Ovary (tissue), 9 donors: Measurements from ENCODE around the gene RGS6. TPM values are rescaled to one million over a fixed set of nuclear protein-coding genes. Genes with fewer than 3 reads are reported as not detected.

Experiments used
- DNase-seq, 5 donors: peaks; one replicate each; pipeline ENCODE4 v3.0.0-alpha.2; 2019 to 2020
- H3K27ac ChIP-seq, 2 donors: fragments of 200-600 bp; one replicate each; pipeline versions ENCODE4 v1.5.1 to v1.8.0; 2019 to 2022
- H3K27me3 ChIP-seq: fragments of 200-600 bp; one replicate; pipeline ENCODE4 v1.8.0; 2022
- H3K36me3 ChIP-seq: fragments of 200-600 bp; sonication (generic); one replicate; pipeline ENCODE4 v1.5.1; 2019
- H3K4me1 ChIP-seq: one replicate; pipeline ENCODE4 v1.8.1; 2013; ENCODE audit warnings: mild to moderate bottlenecking, moderate library complexity; ENCODE audit not compliant: insufficient read depth
- H3K4me3 ChIP-seq: fragments of 200-600 bp; sonication (generic); one replicate; pipeline ENCODE4 v1.5.1; 2017
- H3K9me3 ChIP-seq, 2 donors: fragments of 200-600 bp in 1 of 2; sonication (generic) in 1 of 2; one replicate each; pipeline versions ENCODE4 v1.5.1 to v1.8.1; 2013 to 2019; ENCODE audit warnings: mild to moderate bottlenecking in 1 of 2, moderate library complexity in 1 of 2
- EP300 ChIP-seq: sonication (generic); formaldehyde crosslinking; IDR thresholded peaks from one replicate; pipeline ENCODE4 v1.6.1; 2017; ENCODE audit warnings: antibody characterized with exemption
- POLR2A ChIP-seq: fragments of 450-650 bp; IDR thresholded peaks from one replicate; pipeline ENCODE4 v1.6.1; 2017; ENCODE audit warnings: antibody characterized with exemption, mild to moderate bottlenecking, moderate library complexity
- WGBS, 3 donors: extraction: QIAGEN DNeasy Blood & Tissue Kit in 1 of 3; methylation state at CpG; one replicate each; pipeline versions ENCODE4 v1.1.5 to v1.1.7; 2013 to 2017; 5-methylcytosine and 5-hydroxymethylcytosine counted together
- intact Hi-C, 4 donors: fragments of 100-400 bp; cut with DNase I; formaldehyde crosslinking; loops; one replicate each; pipeline versions ENCODE4 v1.11.0 to v1.15.1; 2022 to 2023
- polyA plus RNA-seq, 2 donors: library from polyadenylated mRNA; stranded (reverse); fragments of 200-250 nt in 1 of 2; fragments of 350-450 nt in 1 of 2; fragmentation: Illumina TruSeq in 1 of 2; extraction: RNeasy Lipid Tissue Mini Kit (QIAGEN cat#74804) in 1 of 2; gene quantifications; one replicate each; pipeline ENCODE4 v1.2.3, GENCODE V29; 2013 to 2014
- total RNA-seq, 7 donors: library from RNA; depleted of rRNA in 2 of 7; stranded (reverse); fragments of >200 nt in 2 of 7; fragmentation: NEBNext Ultra II Directional in 3 of 7; extraction: Animal tissue kit (Norgen Biotek cat#: 25700) in 3 of 7; gene quantifications; one replicate each; pipeline versions ENCODE4 v1.1.0 to v1.2.4, GENCODE V29; 2016 to 2023
- TF ChIP-seq, protein P1 (sequence below), 3 donors: fragments of 450-650 bp in 2 of 3; fragments of 200-600 bp in 1 of 3; IDR thresholded peaks; one replicate each; pipeline versions ENCODE4 v1.5.1 to v1.8.0; 2016 to 2022; ENCODE audit warnings: antibody characterized with exemption in 3 of 3, mild to moderate bottlenecking in 1 of 3
- donor health status: DM: no; HTN: no; CAD: no; lungs with moderate emphysema.
- donor health status: DM: no; HTN: no; CAD: no.
- donor health status: Bipolar disorder and iron deficiency.
- donor health status: DM: yes; HTN: yes; CAD: no.
- donor health status: DM: no; HTN: no; CAD: no.
- donor health status: DM: yes; HTN: yes; CAD: no.

Gene RGS6
- total and polyA plus RNA-seq, 9 donors: 0.53 to 6.9 (median 1.1) TPM

DNA sequence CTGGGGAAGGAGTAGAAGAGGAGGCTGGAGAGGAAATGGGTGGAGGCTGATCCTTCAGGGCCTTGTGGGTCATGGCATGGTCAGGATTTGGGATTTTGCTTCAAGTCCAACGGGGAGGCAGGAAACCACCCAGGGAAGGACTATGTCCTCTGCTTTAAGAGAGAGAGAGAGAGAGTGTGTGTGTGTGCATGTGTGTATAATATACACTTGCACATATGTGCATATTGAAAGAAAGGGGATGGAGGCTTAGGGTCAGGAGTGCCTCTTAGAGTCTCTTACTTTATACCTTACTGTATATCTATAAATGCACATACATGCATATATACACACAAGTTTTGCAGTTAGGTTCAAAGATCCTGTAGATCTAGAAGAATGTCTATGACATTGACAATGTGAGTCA is 94.8 kb downstream of the RGS6 start:
- H3K9me3 ChIP-seq: no peaks in the 10 kb centered on the region
- intact Hi-C loops: no loop called here
- WGBS, 3 donors: 76 to 92% (median 80%) methylated on average over 1 of the region's 1 CpG
- H3K4me1 ChIP-seq: no peaks in the 10 kb centered on the region
- no peak overlapping the region for H3K27ac ChIP-seq
- TF ChIP-seq EP300: no peak
- TF ChIP-seq, protein P1, sequence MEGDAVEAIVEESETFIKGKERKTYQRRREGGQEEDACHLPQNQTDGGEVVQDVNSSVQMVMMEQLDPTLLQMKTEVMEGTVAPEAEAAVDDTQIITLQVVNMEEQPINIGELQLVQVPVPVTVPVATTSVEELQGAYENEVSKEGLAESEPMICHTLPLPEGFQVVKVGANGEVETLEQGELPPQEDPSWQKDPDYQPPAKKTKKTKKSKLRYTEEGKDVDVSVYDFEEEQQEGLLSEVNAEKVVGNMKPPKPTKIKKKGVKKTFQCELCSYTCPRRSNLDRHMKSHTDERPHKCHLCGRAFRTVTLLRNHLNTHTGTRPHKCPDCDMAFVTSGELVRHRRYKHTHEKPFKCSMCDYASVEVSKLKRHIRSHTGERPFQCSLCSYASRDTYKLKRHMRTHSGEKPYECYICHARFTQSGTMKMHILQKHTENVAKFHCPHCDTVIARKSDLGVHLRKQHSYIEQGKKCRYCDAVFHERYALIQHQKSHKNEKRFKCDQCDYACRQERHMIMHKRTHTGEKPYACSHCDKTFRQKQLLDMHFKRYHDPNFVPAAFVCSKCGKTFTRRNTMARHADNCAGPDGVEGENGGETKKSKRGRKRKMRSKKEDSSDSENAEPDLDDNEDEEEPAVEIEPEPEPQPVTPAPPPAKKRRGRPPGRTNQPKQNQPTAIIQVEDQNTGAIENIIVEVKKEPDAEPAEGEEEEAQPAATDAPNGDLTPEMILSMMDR (IDR thresholded peaks at IDR 0.05): no peak
- no peak for TF ChIP-seq POLR2A
- H3K36me3 ChIP-seq: no peaks in the 10 kb centered on the region
- no peak for DNase-seq
- H3K4me3 ChIP-seq: no peak overlapping the region
- no peaks in the 10 kb centered on the region for H3K27me3 ChIP-seq

DNA sequence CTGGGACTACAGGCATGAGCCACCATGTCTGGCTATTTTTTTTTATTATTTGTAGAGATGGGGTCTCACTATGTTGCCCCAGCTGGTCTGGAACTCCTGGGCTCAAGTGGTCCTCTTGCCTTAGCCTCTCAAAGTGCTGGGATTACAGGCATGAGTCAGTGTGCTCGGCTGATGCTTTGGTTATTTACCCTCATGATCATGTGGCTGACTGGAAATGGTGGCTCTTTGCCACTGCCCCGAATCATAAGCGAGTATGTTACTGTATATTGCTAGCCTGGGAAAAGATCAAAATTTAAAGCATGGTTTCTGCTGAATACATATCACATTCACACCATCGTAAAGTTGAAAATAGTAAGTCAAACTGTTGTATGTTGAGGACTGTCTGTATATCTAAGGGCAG is 101.1 kb downstream of the RGS6 start:
- no peaks in the 10 kb centered on the region for H3K4me1 ChIP-seq
- intact Hi-C loops: no loop called here
- no peaks in the 10 kb centered on the region for H3K36me3 ChIP-seq
- no peaks in the 10 kb centered on the region for H3K27me3 ChIP-seq
- H3K4me3 ChIP-seq: no peak overlapping the region
- TF ChIP-seq POLR2A: no peak
- TF ChIP-seq, protein P1 (IDR thresholded peaks at IDR 0.05): no peak
- no peak for TF ChIP-seq EP300
- no peaks in the 10 kb centered on the region for H3K9me3 ChIP-seq
- 73 to 82% (median 81%) methylated on average over 4 of the region's 4 CpGs for WGBS, 3 donors
- no peak for DNase-seq
- no peak overlapping the region for H3K27ac ChIP-seq

DNA sequence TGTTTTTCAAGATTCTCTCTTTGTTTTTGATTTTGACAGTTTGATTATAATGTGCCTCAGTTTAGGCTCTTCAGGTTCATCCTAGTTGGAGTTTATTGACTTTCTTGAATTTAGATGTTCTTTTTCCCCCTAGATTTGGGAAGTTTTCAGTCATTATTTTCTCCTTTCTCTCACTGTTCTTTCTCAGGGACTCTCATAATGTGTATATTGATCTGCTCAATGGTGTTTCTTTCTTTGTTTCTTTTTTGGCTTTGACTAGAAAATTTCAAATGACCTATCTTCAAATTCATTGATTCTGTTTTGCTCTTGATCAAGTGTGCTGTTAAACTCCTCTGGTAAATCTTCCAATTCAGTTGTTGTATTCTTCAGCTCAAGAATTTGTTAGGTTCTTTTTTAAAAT is 108.3 kb downstream of the RGS6 start:
- intact Hi-C loops: no loop called here
- Histone ChIP-seq H3K27me3 (no peaks in the 10 kb centered on the region), H3K27ac (no peak overlapping the region), H3K4me3 (no peak overlapping the region), H3K36me3 (no peaks in the 10 kb centered on the region), H3K9me3 (no peaks in the 10 kb centered on the region), H3K4me1 (no peaks in the 10 kb centered on the region)
- DNase-seq: no peak
- TF ChIP-seq EP300: no peak
- no peak for TF ChIP-seq POLR2A
- TF ChIP-seq, protein P1 (IDR thresholded peaks at IDR 0.05): no peak

DNA sequence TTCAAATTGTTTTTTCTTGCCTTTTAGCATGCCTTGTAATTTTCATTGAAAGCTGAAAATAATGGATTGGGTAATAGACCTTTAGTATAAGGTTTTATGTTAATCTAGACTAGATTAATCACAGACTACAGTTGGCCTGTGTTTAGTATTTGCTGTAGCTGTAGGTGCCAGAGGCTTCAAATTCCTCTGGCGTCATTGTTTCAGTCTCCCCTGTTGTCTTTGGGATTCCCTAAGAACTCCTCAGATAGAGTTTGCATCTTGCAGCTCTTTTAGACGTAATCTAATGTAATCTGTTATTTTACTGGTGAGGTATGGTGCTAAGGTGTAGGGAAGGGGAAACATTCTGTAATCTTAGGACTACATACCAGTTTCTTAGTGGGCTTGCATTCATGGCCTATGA is 113.0 kb downstream of the RGS6 start:
- no peaks in the 10 kb centered on the region for H3K9me3 ChIP-seq
- 84 to 90% (median 90%) methylated on average over 2 of the region's 2 CpGs for WGBS, 3 donors
- no peaks in the 10 kb centered on the region for H3K4me1 ChIP-seq
- intact Hi-C loops: no loop called here
- no peak overlapping the region for H3K4me3 ChIP-seq
- DNase-seq: no peak
- H3K27ac ChIP-seq: no peak overlapping the region
- H3K27me3 ChIP-seq: no peaks in the 10 kb centered on the region
- no peak for TF ChIP-seq EP300
- TF ChIP-seq, protein P1 (IDR thresholded peaks at IDR 0.05): no peak
- TF ChIP-seq POLR2A: no peak
- H3K36me3 ChIP-seq: no peaks in the 10 kb centered on the region

DNA sequence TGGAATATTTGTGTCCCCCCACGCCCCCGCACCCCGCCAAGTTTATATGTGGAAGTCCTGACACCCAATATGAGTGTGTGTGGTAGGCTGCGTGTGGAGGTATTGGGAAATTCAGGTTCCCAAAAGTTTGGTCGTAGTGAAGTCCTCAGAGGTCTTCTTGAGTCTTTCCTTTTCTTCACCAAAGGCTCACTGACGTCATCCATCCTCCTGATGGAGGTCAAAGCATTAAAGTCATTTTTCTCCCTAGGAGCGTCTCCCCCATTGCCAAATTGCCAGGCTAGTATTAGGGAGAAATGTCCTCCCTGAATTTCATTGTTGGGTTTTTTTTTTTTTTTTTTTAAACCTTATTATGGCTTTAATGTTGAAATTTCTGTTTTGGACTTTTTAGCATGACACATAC is 113.7 kb downstream of the RGS6 start:
- Histone ChIP-seq H3K4me3 (no peak overlapping the region), H3K27ac (no peak overlapping the region)
- intact Hi-C loops: no loop called here

More for the DNA sequence above, 113.7 kb downstream of the RGS6 start:
- TF ChIP-seq, protein P1 (IDR thresholded peaks at IDR 0.05): no peak
- no peak for TF ChIP-seq EP300
- Histone ChIP-seq H3K36me3 (no peaks in the 10 kb centered on the region), H3K9me3 (no peaks in the 10 kb centered on the region), H3K27me3 (no peaks in the 10 kb centered on the region), H3K4me1 (no peaks in the 10 kb centered on the region)
- no peak for DNase-seq
- WGBS, 3 donors: 86 to 91% (median 86%) methylated on average over 7 of the region's 7 CpGs
